Activated T-cell treated with anti-CD3 and anti-CD28 coated beads for 1 hour (primary cell): ENCODE data around the gene LDLRAP1.

ENCODE experiments used
- DNase-seq: peaks from one replicate; pipeline ENCODE4 v3.0.0-alpha.2; 2020; ENCODE audit warnings: low read depth

LDLRAP1 gene

GRCh38 chr1:25524568-25525360 lies 18.6 kb upstream of the LDLRAP1 start:
- no peak for DNase-seq

GRCh38 chr1:25525361-25525688 lies 18.1 kb upstream of the LDLRAP1 start:
- DNase-seq = no peak

DNA sequence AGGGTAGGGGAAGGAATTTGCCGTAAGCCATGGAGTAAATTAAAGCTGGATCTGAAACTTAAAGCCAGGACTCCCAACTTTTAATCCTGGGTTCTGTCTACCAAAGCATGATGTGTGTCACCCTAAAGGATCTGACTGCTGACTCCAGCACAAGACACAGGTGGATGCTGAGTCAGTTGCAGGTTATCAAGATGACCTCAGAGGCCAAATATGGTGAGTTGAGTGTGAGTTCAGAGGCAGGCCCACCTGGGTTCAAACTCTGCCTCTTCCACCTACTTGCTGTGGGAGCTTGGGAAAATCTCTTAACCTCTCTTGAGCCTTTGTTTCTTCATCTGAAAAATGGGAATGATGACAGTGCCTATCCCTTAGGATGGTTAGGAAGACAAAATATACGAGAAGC lies 16.7 kb upstream of the LDLRAP1 start:
- DNase-seq = no peak

- DNase-seq = no peak
Observed at GRCh38 chr1:25527226-25527846, 16.1 kb upstream of the LDLRAP1 start.

DNA sequence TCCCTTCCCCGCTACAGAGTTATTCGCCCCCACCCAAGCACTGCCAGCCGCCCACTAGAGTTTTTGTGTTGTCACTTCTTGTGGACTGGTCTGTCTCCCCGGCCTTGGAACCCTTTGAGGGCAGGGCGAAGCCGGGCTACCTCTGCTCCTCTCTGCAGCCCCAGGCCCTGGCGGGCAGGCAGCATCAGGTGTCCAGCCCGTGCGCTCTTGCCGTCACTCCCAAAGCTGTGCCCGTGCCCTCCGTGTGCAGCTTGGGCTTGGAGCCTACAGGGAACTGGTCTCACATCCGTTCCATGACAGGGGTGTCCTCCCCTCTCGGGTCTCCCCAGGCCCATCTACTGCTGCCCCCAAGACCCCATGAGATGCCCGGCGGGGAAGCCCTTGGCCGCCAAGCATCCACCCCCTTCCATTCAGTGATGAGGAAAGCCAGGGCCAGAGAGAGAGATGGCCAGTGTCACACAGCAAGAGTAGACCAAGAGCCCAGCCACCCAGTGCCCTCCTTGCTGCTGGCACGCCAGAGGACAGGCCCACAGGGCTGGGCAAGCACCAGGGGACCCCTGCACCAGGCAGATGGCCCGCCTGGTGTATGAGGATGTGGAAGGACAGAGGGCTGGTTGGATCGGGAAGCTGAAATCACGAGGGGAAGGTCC lies 15.3 kb upstream of the LDLRAP1 start:
- no peak for DNase-seq

GRCh38 chr1:25528881-25529517 lies 14.4 kb upstream of the LDLRAP1 start:
- DNase-seq = no peak

- DNase-seq = no peak
Observed at GRCh38 chr1:25529518-25530185, 13.8 kb upstream of the LDLRAP1 start.

- no peak for DNase-seq
Observed at GRCh38 chr1:25530186-25531081, 13.0 kb upstream of the LDLRAP1 start.

DNA sequence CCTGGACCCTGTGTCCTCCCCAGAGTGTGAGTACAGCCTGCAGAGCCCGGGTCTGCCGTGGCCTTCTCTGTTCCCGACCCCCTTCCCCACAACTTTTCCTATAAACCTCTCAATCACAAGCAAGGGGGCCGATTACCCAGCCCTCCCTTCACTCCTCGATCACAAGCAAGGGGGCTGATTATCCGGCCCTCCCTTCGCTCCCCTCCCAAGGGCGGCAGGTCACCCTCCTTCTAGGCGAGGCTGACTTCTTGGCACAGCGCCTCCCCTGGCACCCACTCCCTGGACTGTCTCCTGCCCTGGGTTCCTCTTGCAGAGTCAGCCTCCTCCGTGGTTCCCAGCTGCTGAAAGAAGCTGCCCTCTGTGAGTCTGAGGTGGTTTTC lies 12.3 kb upstream of the LDLRAP1 start:
- no peak for DNase-seq

DNA sequence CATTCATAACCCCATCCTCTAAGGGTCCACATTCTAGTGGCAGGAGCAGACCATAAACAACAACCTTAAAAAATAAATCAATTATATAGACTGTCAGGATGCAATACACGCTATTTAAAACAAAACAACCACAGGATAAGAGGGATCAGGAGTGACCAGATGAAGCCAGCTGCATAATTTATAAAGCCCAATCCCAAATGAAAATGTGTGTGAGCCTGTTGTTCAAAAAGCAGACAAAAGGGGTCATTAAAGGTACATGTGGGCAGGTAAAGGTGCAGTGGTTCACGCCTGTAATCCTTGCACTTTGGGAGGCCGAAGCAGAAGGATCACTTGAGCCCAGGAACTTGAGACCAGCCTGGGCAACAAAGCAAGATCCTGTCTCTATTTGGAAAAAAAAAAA lies 10.4 kb upstream of the LDLRAP1 start:
- no peak for DNase-seq

DNA sequence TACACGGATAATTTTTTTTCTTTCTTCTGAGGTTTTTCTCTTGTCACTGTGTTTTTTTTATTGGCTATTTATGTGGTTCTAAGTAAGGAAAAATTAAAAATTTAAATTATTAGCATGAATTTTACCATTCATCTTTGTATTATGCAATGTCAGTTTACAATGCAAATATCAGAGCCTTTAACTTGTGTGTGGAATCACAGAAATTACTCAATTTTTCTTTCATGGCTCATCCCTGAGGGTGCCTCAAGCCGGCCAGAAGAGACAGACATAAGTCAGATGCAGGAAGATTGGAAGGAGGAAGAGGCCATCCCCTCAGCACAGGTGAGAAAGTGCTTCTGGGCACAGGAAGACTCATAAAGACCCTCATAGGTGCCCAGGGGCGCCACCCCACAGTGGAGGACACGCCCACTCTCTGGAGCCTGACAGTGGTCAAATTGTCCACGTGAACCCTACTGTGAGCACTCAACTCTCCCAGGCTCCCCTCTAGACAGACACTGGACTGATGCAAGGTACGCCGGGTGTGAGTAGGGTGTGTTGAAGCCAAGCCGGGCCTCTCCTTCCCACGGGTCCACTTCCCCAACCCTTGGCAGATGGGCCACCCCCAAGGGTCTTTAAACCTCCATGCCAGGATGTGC lies 9.5 kb upstream of the LDLRAP1 start:
- DNase-seq = no peak

GRCh38 chr1:25534410-25534788 lies 9.0 kb upstream of the LDLRAP1 start:
- no peak for DNase-seq

DNA sequence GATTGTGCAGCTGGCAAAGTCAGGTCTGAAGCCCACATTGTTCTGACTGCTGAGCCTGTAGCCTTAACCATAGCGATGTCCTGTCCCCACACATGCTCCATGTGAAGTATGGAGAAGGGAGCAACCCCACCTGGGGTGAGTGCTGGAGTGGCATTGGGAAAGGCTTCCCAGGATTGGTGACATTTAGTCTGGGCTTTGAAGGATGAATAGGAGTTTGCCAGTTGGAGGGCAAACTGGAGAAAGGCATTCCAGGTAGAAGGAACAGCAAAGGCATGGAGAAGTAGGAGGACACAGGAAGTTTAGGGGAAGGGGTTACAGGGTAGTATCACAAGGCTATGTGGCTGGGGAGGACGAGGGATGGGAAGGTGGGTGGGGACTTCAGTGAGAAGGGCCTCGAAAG lies 7.3 kb upstream of the LDLRAP1 start:
- no peak for DNase-seq

DNA sequence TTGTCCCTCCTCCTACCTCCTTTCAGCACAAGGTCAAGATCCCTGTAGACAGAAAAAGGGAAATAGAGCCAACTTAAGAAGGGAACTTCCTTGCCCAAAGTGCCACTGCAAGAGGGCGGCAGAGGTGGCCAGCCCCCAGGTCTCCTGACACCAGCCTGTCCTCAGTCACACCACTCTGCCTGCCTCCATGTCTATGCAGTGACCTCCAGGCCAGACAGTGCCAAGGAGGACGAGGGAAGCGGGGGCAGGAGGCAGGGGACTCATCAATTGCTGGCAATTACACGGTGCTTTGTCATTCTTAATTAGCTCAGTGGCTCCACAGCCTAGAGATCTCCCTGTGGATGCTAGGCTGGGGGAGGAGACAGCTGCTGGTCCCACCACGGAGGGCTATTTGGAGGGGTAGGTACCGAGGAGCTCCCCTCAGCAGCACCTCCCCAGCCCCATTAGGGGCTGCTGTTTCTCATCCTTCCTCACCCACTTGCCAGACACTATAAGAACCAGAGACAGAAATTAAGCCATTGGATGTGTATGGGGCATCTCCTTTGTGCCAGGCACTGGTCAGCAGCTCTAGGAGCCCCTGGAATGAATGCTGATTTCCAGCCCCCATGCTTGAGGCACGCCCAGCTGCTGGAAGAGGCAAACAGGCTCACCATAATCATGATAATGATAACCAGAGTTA lies 6.1 kb upstream of the LDLRAP1 start:
- no peak for DNase-seq

DNA sequence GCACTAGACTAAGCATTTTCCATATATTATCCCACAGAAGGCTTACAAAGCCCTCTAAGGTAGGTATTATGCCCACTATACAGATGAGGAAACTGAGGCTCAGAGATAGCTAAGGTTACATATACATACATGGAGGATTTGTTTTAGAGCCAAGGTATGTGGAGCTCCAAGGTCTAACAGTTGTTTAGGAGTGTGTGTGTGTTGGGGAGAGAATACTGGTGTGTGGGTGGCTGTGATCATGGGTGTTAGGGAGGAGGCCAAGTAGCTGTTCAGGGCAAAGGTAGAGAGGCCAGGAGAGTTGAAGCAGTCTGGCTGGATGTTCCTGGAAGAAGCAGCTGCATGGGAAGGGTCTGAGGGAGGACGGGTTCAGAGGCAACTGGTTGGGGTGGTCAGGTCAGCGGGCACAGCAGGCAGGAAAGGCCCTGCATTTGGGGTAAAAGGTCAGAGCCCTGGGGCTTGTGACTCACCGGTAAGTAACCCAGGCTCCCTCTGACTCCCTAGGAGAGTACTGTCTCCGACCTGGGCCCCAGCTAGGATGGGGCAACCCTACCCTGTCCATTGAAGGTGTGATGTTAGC lies 5.1 kb upstream of the LDLRAP1 start:
- DNase-seq = no peak

GRCh38 chr1:25540750-25541342 lies 2.6 kb upstream of the LDLRAP1 start:
- no peak for DNase-seq

DNA sequence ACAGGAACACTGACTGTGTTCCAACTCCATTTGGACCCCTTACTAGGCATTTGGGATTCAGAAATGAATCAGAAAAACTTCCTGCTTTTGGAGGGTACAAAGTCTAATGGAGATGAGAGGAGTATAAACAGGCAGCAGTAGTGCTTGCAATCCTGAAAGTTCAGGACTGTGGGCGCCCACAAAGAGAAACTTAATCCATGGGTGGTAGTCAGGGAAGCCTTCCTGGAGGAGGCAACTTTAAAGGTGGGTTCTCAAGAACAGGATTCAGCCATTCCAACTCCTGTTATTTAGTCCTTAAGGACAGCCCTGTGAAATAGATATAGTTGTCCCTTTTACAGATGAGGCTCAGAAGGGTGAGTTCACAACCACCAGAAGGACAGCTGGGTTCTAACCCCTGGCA lies 2.0 kb upstream of the LDLRAP1 start:
- DNase-seq = no peak

GRCh38 chr1:25541889-25542658 lies 1.3 kb upstream of the LDLRAP1 start:
- DNase-seq = no peak

DNA sequence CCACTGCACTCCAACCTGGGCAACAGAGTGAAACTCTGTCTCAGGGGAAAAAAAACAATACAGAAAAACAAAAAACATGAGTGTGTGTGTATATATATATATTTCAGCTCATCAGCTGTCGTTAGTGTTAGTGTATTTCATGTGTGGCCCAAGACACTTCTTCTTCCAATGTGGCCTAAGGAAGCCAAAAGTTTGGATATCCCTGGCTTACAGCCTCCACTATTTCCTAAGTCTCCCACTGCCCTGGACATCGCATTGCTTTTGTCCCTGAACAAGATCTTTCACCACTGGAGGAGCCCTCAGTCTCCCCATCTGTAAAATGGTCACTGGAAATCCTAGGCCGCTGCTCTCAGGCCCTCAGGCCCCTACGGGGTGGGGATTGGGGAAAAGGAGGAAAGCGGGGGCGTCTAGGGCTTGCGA lies 391 bp upstream of the LDLRAP1 start:
- no peak for DNase-seq
